Peyer's patch (tissue), 4 donors: ENCODE measurements around the gene ROBO1. TPM values are rescaled to one million over a fixed set of nuclear protein-coding genes. Genes with fewer than 3 reads are reported as not detected.

Experiments
- DNase-seq, 3 donors: peaks; one replicate each; pipeline ENCODE4 v3.0.0-alpha.2; 2017 to 2019
- H3K27ac ChIP-seq, 4 donors: fragments of 200-600 bp; sonication (generic); one replicate each; pipeline ENCODE4 v1.5.1; 2016 to 2019
- H3K27me3 ChIP-seq, 2 donors: fragments of 200-600 bp; sonication (generic); one replicate each; pipeline ENCODE4 v1.5.1; 2019
- H3K36me3 ChIP-seq, 3 donors: fragments of 200-600 bp; sonication (generic); one replicate each; pipeline ENCODE4 v1.5.1; 2016 to 2019
- H3K4me1 ChIP-seq, 4 donors: fragments of 200-600 bp; sonication (generic); one replicate each; pipeline ENCODE4 v1.5.1; 2016 to 2019
- H3K4me3 ChIP-seq, 4 donors: fragments of 200-600 bp; sonication (generic); 1 replicate in 3 of 4; 2 replicates in 1 of 4; pipeline ENCODE4 v1.5.1; 2016 to 2019; ENCODE audit warnings: mild to moderate bottlenecking in 1 of 4
- H3K9me3 ChIP-seq, 4 donors: fragments of 200-600 bp; sonication (generic); one replicate each; pipeline ENCODE4 v1.5.1; 2016 to 2019; ENCODE audit warnings: mild to moderate bottlenecking in 1 of 4
- POLR2A ChIP-seq, 2 donors: fragments of 450-650 bp; IDR thresholded peaks; one replicate each; pipeline ENCODE4 v1.5.1; 2017; ENCODE audit warnings: antibody characterized with exemption in 2 of 2, mild to moderate bottlenecking in 2 of 2, moderate library complexity in 2 of 2
- total RNA-seq, 4 donors: library from RNA; depleted of rRNA; stranded (reverse); fragments of >200 nt; gene quantifications; one replicate each; pipeline ENCODE4 v1.1.0, GENCODE V29; 2016
- TF ChIP-seq, protein P1 (sequence below), 6 experiments: fragments of 450-650 bp in 4 of 6; fragments of 200-600 bp in 2 of 6; sonication (generic) in 1 of 6; IDR thresholded peaks; one replicate each; pipeline ENCODE4 v1.5.1; 2017 to 2019; ENCODE audit warnings: antibody characterized with exemption in 6 of 6, mild to moderate bottlenecking in 3 of 6, moderate library complexity in 1 of 6

ROBO1 gene
- total RNA-seq, 4 donors from 2014 or later = 9.5 to 41.3 (median 24.2) TPM

DNA sequence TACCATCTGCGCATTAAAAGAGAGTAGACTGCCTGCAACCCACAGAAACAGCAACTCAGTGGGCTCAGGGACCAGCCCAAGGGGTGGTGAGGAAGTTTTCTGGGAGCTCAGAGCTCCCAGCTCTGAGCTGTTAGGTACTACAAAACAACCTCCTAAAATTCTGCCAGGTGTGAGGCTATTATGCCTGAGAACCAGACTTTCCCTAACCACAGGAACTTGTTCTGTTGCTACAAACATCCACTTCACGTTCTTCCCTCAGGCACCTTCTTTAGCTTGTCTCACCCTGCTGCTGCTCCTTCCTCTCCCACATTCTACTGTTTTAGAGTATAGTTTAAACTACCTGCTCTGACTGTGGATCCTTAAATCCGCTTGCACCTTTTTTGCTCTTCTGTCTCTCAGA, 399.4 kb downstream of the ROBO1 start:
- H3K36me3 ChIP-seq = no peaks in the 10 kb centered on the region
- H3K27ac ChIP-seq = no peak overlapping the region

DNA sequence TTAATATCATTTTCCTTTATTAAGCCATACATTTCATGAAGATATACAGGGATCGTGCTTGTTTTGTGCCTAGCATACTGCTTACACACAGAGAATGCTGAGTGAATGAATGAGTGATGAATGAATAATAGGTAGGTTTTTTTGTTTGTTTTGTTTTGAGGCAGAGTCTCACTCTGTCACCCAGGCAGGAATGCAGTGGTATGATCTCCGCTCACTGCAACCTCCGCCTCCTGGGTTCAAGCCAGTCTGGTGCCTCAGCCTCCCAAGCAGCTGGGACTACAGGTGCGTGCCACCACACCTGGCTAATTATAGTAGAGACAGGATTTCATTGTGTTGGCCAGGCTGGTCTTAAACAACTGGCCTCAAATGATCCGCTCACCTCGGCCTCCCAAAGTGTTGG, 400.0 kb downstream of the ROBO1 start:
- H3K27me3 ChIP-seq = no peaks in the 10 kb centered on the region
- H3K4me1 ChIP-seq = no peaks in the 10 kb centered on the region
- no peak for DNase-seq
- H3K27ac ChIP-seq = no peak overlapping the region
- H3K4me3 ChIP-seq = no peak overlapping the region
- H3K9me3 ChIP-seq = no peaks in the 10 kb centered on the region
- H3K36me3 ChIP-seq = no peaks in the 10 kb centered on the region
- TF ChIP-seq, protein P1, sequence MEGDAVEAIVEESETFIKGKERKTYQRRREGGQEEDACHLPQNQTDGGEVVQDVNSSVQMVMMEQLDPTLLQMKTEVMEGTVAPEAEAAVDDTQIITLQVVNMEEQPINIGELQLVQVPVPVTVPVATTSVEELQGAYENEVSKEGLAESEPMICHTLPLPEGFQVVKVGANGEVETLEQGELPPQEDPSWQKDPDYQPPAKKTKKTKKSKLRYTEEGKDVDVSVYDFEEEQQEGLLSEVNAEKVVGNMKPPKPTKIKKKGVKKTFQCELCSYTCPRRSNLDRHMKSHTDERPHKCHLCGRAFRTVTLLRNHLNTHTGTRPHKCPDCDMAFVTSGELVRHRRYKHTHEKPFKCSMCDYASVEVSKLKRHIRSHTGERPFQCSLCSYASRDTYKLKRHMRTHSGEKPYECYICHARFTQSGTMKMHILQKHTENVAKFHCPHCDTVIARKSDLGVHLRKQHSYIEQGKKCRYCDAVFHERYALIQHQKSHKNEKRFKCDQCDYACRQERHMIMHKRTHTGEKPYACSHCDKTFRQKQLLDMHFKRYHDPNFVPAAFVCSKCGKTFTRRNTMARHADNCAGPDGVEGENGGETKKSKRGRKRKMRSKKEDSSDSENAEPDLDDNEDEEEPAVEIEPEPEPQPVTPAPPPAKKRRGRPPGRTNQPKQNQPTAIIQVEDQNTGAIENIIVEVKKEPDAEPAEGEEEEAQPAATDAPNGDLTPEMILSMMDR (IDR thresholded peaks at IDR 0.05) = no peak

More for the DNA sequence above, 399.4 kb downstream of the ROBO1 start:
- H3K9me3 ChIP-seq = no peaks in the 10 kb centered on the region
- no peak for DNase-seq
- H3K4me3 ChIP-seq = no peak overlapping the region
- TF ChIP-seq, protein P1 (IDR thresholded peaks at IDR 0.05) = no peak
- no peak for TF ChIP-seq POLR2A (IDR thresholded peaks at IDR 0.05)
- no peaks in the 10 kb centered on the region for H3K27me3 ChIP-seq
- no peaks in the 10 kb centered on the region for H3K4me1 ChIP-seq

DNA sequence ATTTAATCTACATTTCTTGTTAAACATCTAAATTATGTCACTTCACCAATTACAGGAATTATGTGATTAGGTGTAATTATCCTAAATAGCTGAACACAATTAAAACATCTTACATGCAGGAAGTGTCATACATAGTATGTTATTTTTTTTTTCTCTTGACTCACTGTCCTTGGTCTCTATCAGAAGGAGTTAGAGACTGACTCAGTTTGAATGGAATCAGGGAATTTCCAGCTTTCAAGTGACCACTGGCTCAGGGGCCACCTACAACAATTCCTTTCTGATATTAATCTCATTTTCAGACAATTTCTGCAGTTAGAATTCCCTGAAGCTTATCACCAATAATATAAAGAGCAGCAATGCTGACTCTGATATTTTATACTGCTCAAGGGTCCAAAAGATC, 400.7 kb downstream of the ROBO1 start:
- Histone ChIP-seq H3K27ac (no peak overlapping the region), H3K36me3 (no peaks in the 10 kb centered on the region), H3K4me3 (no peak overlapping the region), H3K9me3 (no peaks in the 10 kb centered on the region), H3K4me1 (no peaks in the 10 kb centered on the region), H3K27me3 (no peaks in the 10 kb centered on the region)
- no peak for DNase-seq
- TF ChIP-seq, protein P1 (IDR thresholded peaks at IDR 0.05) = no peak
- no peak for TF ChIP-seq POLR2A (IDR thresholded peaks at IDR 0.05)

DNA sequence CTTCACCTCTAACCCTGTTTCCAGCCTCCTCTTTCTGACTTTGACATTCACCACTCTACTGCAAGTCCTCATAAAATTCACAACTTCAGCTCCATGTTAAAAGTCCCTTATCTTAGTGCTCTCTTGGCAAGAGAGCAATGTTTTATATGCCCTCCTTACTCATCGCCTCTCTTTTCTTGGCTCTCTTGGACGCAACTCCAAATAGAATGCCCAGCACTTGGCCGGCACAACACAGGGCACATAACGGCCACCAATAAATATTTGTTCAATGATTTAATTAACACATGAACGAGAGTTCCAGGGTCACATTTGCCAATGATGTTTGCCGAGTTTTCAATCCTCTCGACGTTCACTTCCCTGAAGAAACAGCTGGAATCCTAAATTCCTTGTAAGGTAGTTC, 401.4 kb downstream of the ROBO1 start:
- H3K9me3 ChIP-seq = no peaks in the 10 kb centered on the region
- H3K27me3 ChIP-seq = no peaks in the 10 kb centered on the region
- no peak overlapping the region for H3K27ac ChIP-seq
- no peaks in the 10 kb centered on the region for H3K36me3 ChIP-seq
- no peaks in the 10 kb centered on the region for H3K4me1 ChIP-seq
- TF ChIP-seq, protein P1 (IDR thresholded peaks at IDR 0.05) = no peak
- no peak for TF ChIP-seq POLR2A (IDR thresholded peaks at IDR 0.05)
- no peak overlapping the region for H3K4me3 ChIP-seq
- no peak for DNase-seq

DNA sequence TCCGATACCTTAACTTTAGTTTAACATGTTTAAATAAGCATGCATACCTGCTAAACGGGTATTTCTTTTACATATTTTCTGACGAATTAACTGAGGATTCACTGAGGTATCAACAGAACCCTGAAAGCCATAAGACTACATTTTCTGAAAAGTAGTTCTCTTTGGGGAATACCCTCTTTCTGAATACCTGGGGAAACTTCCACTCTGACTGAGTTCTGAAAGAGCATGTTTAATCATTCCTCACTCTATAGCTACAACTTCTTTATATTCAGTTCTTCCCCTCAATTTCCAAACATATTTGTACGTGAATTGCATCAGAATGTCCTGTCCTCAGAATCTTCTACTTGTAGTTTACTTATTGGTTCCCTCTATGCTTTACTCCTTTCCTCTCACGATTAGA, 403.0 kb downstream of the ROBO1 start:
- DNase-seq = no peak
- H3K27me3 ChIP-seq = no peaks in the 10 kb centered on the region
- no peaks in the 10 kb centered on the region for H3K9me3 ChIP-seq
- H3K4me3 ChIP-seq = no peak overlapping the region
- H3K36me3 ChIP-seq = no peaks in the 10 kb centered on the region
- TF ChIP-seq POLR2A (IDR thresholded peaks at IDR 0.05) = no peak
- TF ChIP-seq, protein P1 (IDR thresholded peaks at IDR 0.05) = no peak
- no peak overlapping the region for H3K27ac ChIP-seq
- no peaks in the 10 kb centered on the region for H3K4me1 ChIP-seq
